Measurements from ENCODE around the gene HDAC4. TPM values are rescaled to one million over a fixed set of nuclear protein-coding genes. Genes with fewer than 3 reads are reported as not detected.

HDAC4 gene
- total RNA-seq, 4 donors from 2014 or later: 30.2 to 103 (median 51.7) TPM

DNA sequence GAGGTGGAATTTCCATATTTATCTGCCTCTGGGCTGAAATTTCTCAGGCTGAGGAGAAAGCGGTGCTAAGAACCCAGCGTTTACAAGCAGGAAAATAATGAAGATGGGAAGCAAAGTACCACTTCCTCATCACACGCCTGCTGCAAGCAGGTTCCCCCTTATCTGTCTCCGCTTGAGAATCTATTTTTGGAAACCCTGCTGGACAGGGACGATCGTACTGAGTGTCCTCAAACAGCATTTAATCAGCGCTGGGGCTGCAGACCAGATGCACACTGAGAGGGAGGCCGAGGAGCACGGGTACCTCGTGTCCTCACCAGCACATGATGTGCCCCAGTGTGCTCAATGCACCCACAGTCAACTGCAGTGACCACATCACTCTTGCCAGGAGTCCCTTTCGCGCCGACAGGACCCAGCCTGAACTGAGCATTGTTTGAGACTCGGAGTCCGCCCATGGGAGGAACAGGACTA, 160.4 kb downstream of the HDAC4 start:
- ATAC-seq (ENCODE audit: low FRiP score) (no peak), DNase-seq (ENCODE audit: low spot score) (no peak)
- TF ChIP-seq, protein P1, sequence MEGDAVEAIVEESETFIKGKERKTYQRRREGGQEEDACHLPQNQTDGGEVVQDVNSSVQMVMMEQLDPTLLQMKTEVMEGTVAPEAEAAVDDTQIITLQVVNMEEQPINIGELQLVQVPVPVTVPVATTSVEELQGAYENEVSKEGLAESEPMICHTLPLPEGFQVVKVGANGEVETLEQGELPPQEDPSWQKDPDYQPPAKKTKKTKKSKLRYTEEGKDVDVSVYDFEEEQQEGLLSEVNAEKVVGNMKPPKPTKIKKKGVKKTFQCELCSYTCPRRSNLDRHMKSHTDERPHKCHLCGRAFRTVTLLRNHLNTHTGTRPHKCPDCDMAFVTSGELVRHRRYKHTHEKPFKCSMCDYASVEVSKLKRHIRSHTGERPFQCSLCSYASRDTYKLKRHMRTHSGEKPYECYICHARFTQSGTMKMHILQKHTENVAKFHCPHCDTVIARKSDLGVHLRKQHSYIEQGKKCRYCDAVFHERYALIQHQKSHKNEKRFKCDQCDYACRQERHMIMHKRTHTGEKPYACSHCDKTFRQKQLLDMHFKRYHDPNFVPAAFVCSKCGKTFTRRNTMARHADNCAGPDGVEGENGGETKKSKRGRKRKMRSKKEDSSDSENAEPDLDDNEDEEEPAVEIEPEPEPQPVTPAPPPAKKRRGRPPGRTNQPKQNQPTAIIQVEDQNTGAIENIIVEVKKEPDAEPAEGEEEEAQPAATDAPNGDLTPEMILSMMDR (IDR thresholded peaks at IDR 0.05): no peak

- TF ChIP-seq, protein P1 (IDR thresholded peaks at IDR 0.05): no peak
- DNase-seq (ENCODE audit: low spot score): no peak
- no peak for ATAC-seq (ENCODE audit: low FRiP score)
Measured at GRCh38 chr2:239239607-239240413, 161.0 kb downstream of the HDAC4 start.

DNA sequence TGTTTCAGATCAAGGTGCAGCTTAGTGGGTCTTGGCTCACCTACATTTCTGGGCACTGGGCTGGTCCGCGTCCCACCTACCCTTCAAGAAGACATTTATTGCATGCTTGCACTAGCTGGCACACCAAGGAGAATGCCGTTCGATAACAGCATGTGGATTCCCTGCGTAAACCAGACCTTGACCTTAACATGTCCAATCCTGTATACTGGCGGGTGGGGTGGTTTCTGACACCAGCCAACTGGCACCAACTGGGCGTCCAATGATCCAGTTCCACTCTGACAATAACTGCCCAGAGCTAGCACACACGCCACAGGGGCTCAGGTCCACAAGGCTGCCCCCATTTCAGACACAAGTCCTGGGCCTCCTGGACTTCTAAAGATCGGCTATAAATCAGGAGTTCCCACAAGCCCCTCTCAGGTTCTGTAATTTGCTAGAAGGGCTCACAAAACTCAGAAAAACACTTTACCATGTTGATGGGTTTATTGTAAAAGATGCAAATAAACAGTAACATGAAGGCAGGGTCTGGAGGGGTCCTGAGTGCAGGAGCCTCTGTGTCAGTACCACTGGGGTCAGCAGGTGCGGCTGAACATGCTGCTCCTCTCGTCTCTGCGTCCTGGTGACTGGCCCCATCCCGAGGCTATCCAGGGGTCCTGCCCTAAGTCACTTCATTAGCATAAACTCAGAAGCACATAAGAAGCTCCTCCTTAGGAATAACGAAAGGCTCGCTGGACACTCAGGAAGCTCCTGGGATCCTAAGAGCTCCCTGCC, 161.8 kb downstream of the HDAC4 start:
- DNase-seq (ENCODE audit: low spot score) (no peak), ATAC-seq (ENCODE audit: low FRiP score) (no peak)
- TF ChIP-seq, protein P1 (IDR thresholded peaks at IDR 0.05): no peak

- DNase-seq (ENCODE audit: low spot score) (no peak), ATAC-seq (ENCODE audit: low FRiP score) (no peak)
- TF ChIP-seq, protein P1 (IDR thresholded peaks at IDR 0.05): no peak
Measured at GRCh38 chr2:239238381-239238780, 162.4 kb downstream of the HDAC4 start.

- no peak for DNase-seq (ENCODE audit: low spot score)
- TF ChIP-seq, protein P1 (IDR thresholded peaks at IDR 0.05): no peak
- no peak for ATAC-seq (ENCODE audit: low FRiP score)
Measured at GRCh38 chr2:239236808-239237205, 164.0 kb downstream of the HDAC4 start.

DNA sequence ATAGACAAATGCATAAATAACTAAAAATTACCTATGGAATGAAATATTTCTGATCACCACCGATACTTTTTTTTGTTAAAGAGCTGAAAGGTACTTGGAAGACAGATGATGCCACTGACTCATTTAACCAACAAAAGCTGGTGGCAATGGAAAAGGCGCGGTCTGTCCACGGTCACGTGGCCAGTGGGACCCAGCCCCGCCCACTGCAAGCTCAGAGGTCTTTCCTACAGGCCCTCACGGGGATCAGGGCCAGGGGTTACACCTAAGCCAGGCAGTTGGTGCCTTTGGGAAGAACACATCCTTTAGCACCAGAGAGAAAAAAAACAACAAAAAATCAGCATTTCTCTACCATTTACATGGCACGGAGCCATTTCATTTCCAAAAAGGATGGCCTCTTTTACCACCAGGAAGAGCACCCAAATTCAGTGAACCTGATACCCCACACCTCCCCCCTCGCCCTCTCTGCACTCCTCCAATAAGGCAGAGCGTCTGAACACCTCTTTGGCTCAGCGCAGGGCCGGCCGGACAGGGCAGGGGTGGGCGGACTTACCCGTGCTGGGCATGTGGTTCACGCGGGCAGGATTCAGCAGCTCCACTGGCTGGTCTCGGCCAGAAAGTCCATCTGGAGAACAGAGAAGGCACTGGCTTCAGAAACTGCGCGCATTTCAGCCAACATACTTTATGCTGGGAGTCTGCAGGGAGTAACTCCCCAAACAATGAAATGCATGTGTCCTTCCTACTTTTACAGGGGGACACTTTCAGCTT, 164.6 kb downstream of the HDAC4 start:
- TF ChIP-seq, protein P1 (IDR thresholded peaks at IDR 0.05): no peak
- DNase-seq (ENCODE audit: low spot score): no peak

More for the DNA sequence above, 164.6 kb downstream of the HDAC4 start:
- ATAC-seq (ENCODE audit: low FRiP score): no peak
